GM23338 (cell line): ENCODE measurements around the gene PTN. TPM values are rescaled to one million over a fixed set of nuclear protein-coding genes. Genes with fewer than 3 reads are reported as not detected.

ENCODE experiments used
- ATAC-seq: fragments of 200-7000 bp; cut with Tn5 transposase; 3 replicates; pipeline ENCODE4 v1.9.1; 2020
- DNase-seq: peaks from one replicate; pipeline ENCODE4 v3.0.0-alpha.2; 2015; ENCODE audit warnings: low spot score
- H2AFZ ChIP-seq: fragments of 200-600 bp; sonication (generic); 2 replicates; pipeline ENCODE4 v1.8.0; 2016; ENCODE audit warnings: antibody characterized with exemption, mild to moderate bottlenecking, moderate library complexity
- H3F3A ChIP-seq: fragments of 200-600 bp; sonication (generic); replicated peaks from 2 replicates; pipeline ENCODE4 v1.8.0; 2017; ENCODE audit warnings: antibody characterized with exemption, mixed run types, low read depth
- H3K27ac ChIP-seq: fragments of 200-600 bp; sonication (generic); 2 replicates; pipeline ENCODE4 v1.6.1; 2016; ENCODE audit warnings: low read depth
- H3K27me3 ChIP-seq: fragments of 200-600 bp; sonication (generic); 2 replicates; pipeline ENCODE4 v1.8.0; 2016; ENCODE audit warnings: mild to moderate bottlenecking, mixed run types, moderate library complexity; ENCODE audit not compliant: insufficient read depth
- H3K36me3 ChIP-seq: fragments of 200-600 bp; sonication (generic); 2 replicates; pipeline ENCODE4 v1.8.0; 2016; ENCODE audit warnings: mild to moderate bottlenecking; ENCODE audit not compliant: insufficient read depth
- H3K4me1 ChIP-seq: fragments of 200-600 bp; sonication (generic); 2 replicates; pipeline ENCODE4 v1.8.0; 2016; ENCODE audit warnings: mild to moderate bottlenecking, moderate library complexity; ENCODE audit not compliant: insufficient read depth
- H3K4me2 ChIP-seq: fragments of 200-600 bp; sonication (generic); 2 replicates; pipeline ENCODE4 v1.7.1; 2017; ENCODE audit warnings: mixed run types
- H3K4me3 ChIP-seq: fragments of 200-600 bp; sonication (generic); 2 replicates; pipeline ENCODE4 v1.6.1; 2016; ENCODE audit warnings: mixed run types
- H3K79me2 ChIP-seq: fragments of 200-600 bp; sonication (generic); replicated peaks from 2 replicates; pipeline ENCODE4 v1.8.0; 2017; ENCODE audit warnings: mild to moderate bottlenecking; ENCODE audit not compliant: insufficient read depth
- H3K9me2 ChIP-seq: fragments of 200-600 bp; sonication (generic); 2 replicates; pipeline ENCODE4 v1.8.0; 2017; ENCODE audit not compliant: insufficient read depth
- H4K20me1 ChIP-seq: fragments of 200-600 bp; sonication (generic); replicated peaks from 2 replicates; pipeline ENCODE4 v1.8.0; 2017; ENCODE audit warnings: mild to moderate bottlenecking; ENCODE audit not compliant: insufficient read depth
- H3K27ac Mint-ChIP-seq: 2 replicates; pipeline ENCODE4 v1.8.0; 2020; ENCODE audit warnings: inconsistent platforms, mild to moderate bottlenecking, moderate library complexity, mixed read lengths
- H3K27me3 Mint-ChIP-seq: 3 replicates; pipeline ENCODE4 v1.8.0; 2022; ENCODE audit warnings: low read depth, mild to moderate bottlenecking, moderate library complexity, mixed read lengths, inconsistent platforms; ENCODE audit not compliant: insufficient read depth, poor library complexity
- H3K36me3 Mint-ChIP-seq: 3 replicates; pipeline ENCODE4 v1.8.0; 2021; ENCODE audit warnings: low read depth, mild to moderate bottlenecking, inconsistent platforms, moderate library complexity, mixed read lengths
- H3K4me1 Mint-ChIP-seq: 3 replicates; pipeline ENCODE4 v1.8.0; 2020; ENCODE audit warnings: mild to moderate bottlenecking, inconsistent platforms, mixed read lengths
- H3K4me3 Mint-ChIP-seq: 3 replicates; pipeline ENCODE4 v1.8.0; 2021; ENCODE audit warnings: moderate library complexity, mild to moderate bottlenecking, inconsistent platforms, mixed read lengths
- H3K9me3 Mint-ChIP-seq: 3 replicates; pipeline ENCODE4 v1.8.0; 2020; ENCODE audit warnings: moderate library complexity, mild to moderate bottlenecking, inconsistent platforms, mixed read lengths
- CREB1 ChIP-seq: fragments of 250-450 bp; sonication (Bioruptor Pico); IDR thresholded peaks from 2 replicates; pipeline ENCODE4 v1.5.0; 2020; ENCODE audit warnings: low read depth, mild to moderate bottlenecking, moderate library complexity
- EZH2phosphoT487 ChIP-seq: fragments of 200-600 bp; sonication (generic); IDR thresholded peaks from one replicate; pipeline ENCODE4 v1.8.1; 2018; ENCODE audit warnings: antibody characterized with exemption; ENCODE audit not compliant: unreplicated experiment
- JUNB ChIP-seq: IDR thresholded peaks from one replicate; pipeline ENCODE4 v1.6.1; 2016; ENCODE audit warnings: antibody characterized with exemption; ENCODE audit not compliant: unreplicated experiment
- NANOG ChIP-seq: IDR thresholded peaks from 2 replicates; pipeline ENCODE4 v1.6.1; 2016; ENCODE audit warnings: antibody characterized with exemption, borderline replicate concordance
- STAT1 ChIP-seq: IDR thresholded peaks from one replicate; pipeline ENCODE4 v1.6.1; 2016; ENCODE audit warnings: antibody characterized with exemption; ENCODE audit not compliant: unreplicated experiment
- ZNF331 ChIP-seq: fragments of 250-450 bp; sonication (Bioruptor Pico); IDR thresholded peaks from 2 replicates; pipeline ENCODE4 v1.5.0; 2020; ENCODE audit warnings: low read depth, mild to moderate bottlenecking, moderate library complexity
- polyA plus RNA-seq: library from polyadenylated mRNA; unstranded; fragments of >200 nt; fragmentation: Nextera tagmentation; extraction: Ambion mirVana; gene quantifications from 2 replicates; pipeline ENCODE4 v1.2.1, GENCODE V29; 2016
- total RNA-seq: library from RNA; depleted of rRNA; stranded (reverse); fragments of >200 nt; shearing (Covaris generic); gene quantifications from 2 replicates; pipeline ENCODE4 v1.2.3, GENCODE V29; 2014
- TF ChIP-seq, protein P1 (sequence below): fragments of 250-450 bp; sonication (Bioruptor Pico); IDR thresholded peaks from 2 replicates; pipeline ENCODE4 v1.5.0; 2020; ENCODE audit warnings: mild to moderate bottlenecking, moderate library complexity
- TF ChIP-seq, protein P2 (sequence below), 2 experiments: fragments of 200-600 bp in 1 of 2; sonication (generic) in 1 of 2; conservative IDR thresholded peaks; 2 replicates each; pipeline versions ENCODE4 v1.5.1 to v1.6.1; 2016 to 2017; ENCODE audit warnings: antibody characterized with exemption in 2 of 2, low read depth in 2 of 2, mild to moderate bottlenecking in 2 of 2, moderate library complexity in 1 of 2

The PTN gene
- total and polyA plus RNA-seq, 2 experiments from 2014 or later, result 20.1 to 39.4 TPM

DNA sequence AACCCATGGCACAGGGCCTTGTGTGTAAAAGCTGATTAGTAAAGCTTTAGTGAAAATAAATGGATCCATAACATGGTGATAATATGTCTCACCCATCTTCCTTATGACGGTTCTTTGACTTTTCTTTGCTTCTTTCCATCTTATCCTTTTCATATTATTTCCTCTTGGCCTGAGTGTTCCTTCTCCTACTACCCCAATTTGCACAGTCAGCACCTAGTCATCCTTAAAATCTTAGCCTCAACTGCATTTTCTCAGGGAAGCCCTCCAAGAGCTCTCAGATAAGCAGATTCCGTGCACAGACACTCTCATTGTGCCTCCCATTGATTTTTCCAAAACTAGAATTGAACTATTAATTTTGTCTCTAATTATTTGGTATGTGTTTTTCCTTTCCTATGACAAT lies 112.4 kb downstream of the PTN start (continued):
- TF ChIP-seq, protein P1, sequence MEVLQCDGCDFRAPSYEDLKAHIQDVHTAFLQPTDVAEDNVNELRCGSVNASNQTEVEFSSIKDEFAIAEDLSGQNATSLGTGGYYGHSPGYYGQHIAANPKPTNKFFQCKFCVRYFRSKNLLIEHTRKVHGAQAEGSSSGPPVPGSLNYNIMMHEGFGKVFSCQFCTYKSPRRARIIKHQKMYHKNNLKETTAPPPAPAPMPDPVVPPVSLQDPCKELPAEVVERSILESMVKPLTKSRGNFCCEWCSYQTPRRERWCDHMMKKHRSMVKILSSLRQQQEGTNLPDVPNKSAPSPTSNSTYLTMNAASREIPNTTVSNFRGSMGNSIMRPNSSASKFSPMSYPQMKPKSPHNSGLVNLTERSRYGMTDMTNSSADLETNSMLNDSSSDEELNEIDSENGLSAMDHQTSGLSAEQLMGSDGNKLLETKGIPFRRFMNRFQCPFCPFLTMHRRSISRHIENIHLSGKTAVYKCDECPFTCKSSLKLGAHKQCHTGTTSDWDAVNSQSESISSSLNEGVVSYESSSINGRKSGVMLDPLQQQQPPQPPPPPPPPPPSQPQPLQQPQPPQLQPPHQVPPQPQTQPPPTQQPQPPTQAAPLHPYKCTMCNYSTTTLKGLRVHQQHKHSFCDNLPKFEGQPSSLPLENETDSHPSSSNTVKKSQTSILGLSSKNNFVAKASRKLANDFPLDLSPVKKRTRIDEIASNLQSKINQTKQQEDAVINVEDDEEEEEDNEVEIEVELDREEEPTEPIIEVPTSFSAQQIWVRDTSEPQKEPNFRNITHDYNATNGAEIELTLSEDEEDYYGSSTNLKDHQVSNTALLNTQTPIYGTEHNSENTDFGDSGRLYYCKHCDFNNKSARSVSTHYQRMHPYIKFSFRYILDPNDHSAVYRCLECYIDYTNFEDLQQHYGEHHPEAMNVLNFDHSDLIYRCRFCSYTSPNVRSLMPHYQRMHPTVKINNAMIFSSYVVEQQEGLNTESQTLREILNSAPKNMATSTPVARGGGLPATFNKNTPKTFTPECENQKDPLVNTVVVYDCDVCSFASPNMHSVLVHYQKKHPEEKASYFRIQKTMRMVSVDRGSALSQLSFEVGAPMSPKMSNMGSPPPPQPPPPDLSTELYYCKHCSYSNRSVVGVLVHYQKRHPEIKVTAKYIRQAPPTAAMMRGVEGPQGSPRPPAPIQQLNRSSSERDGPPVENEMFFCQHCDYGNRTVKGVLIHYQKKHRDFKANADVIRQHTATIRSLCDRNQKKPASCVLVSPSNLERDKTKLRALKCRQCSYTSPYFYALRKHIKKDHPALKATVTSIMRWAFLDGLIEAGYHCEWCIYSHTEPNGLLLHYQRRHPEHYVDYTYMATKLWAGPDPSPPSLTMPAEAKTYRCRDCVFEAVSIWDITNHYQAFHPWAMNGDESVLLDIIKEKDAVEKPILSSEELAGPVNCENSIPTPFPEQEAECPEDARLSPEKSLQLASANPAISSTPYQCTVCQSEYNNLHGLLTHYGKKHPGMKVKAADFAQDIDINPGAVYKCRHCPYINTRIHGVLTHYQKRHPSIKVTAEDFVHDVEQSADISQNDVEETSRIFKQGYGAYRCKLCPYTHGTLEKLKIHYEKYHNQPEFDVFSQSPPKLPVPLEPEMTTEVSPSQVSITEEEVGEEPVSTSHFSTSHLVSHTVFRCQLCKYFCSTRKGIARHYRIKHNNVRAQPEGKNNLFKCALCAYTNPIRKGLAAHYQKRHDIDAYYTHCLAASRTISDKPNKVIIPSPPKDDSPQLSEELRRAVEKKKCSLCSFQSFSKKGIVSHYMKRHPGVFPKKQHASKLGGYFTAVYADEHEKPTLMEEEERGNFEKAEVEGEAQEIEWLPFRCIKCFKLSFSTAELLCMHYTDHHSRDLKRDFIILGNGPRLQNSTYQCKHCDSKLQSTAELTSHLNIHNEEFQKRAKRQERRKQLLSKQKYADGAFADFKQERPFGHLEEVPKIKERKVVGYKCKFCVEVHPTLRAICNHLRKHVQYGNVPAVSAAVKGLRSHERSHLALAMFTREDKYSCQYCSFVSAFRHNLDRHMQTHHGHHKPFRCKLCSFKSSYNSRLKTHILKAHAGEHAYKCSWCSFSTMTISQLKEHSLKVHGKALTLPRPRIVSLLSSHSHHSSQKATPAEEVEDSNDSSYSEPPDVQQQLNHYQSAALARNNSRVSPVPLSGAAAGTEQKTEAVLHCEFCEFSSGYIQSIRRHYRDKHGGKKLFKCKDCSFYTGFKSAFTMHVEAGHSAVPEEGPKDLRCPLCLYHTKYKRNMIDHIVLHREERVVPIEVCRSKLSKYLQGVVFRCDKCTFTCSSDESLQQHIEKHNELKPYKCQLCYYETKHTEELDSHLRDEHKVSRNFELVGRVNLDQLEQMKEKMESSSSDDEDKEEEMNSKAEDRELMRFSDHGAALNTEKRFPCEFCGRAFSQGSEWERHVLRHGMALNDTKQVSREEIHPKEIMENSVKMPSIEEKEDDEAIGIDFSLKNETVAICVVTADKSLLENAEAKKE (CRISPR knock-in tag), result no peak
- TF ChIP-seq STAT1, result no peak
- no peak for TF ChIP-seq CREB1 (CRISPR knock-in tag)
- no peak for TF ChIP-seq NANOG
- TF ChIP-seq JUNB, result no peak
- TF ChIP-seq EZH2phosphoT487, result no peak
- TF ChIP-seq, protein P2, sequence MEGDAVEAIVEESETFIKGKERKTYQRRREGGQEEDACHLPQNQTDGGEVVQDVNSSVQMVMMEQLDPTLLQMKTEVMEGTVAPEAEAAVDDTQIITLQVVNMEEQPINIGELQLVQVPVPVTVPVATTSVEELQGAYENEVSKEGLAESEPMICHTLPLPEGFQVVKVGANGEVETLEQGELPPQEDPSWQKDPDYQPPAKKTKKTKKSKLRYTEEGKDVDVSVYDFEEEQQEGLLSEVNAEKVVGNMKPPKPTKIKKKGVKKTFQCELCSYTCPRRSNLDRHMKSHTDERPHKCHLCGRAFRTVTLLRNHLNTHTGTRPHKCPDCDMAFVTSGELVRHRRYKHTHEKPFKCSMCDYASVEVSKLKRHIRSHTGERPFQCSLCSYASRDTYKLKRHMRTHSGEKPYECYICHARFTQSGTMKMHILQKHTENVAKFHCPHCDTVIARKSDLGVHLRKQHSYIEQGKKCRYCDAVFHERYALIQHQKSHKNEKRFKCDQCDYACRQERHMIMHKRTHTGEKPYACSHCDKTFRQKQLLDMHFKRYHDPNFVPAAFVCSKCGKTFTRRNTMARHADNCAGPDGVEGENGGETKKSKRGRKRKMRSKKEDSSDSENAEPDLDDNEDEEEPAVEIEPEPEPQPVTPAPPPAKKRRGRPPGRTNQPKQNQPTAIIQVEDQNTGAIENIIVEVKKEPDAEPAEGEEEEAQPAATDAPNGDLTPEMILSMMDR (conservative IDR thresholded peaks at IDR 0.05; ENCODE audit: low read depth in 2 of 2), result no peak
- no peak for TF ChIP-seq ZNF331 (CRISPR knock-in tag)

DNA sequence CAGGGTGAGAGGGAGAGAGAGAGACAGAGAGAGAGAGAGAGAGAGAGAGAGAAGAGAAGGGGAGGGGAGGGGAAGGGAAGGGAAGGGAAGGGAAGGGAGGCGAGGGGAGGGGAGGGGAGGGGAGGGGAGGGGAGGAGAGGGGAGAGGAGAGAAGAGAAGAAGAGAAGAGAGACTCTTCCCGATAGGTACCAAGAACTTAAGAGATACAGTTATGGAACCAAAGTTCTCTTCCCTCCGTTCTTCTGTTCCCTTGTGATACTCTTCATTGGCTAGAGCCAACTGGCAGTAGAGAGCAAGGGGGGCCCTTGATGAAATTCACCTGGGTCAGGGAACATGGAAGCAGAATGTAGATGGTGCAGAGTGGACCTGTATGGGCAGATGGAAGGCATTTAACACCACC lies 122.1 kb downstream of the PTN start:
- Mint-ChIP-seq H3K27ac (no peak overlapping the region), H3K4me3 (no peak overlapping the region), H3K9me3 (peaks cover 2% of the 10 kb centered on the region; the same call in 1 of the 3 replicates), H3K27me3 (no peaks in the 10 kb centered on the region), H3K4me1 (peaks cover 28% of the 10 kb centered on the region; the same call in 2 of the 3 replicates), H3K36me3 (0 out of 3 replicates have a peak, but pooled peaks cover 3% of the 10 kb centered on the region)
- no peak overlapping the region for H3K27ac ChIP-seq
- H4K20me1 ChIP-seq, result no peaks in the 10 kb centered on the region
- peaks cover 18% of the 10 kb centered on the region for H3K4me1 ChIP-seq
- H3K27me3 ChIP-seq, result no peaks in the 10 kb centered on the region
- no peak overlapping the region for H2AFZ ChIP-seq
- H3K9me2 ChIP-seq, result 0 out of 2 replicates have a peak, but pooled peaks cover 3% of the 10 kb centered on the region
- no peak overlapping the region for H3K4me3 ChIP-seq
- H3K79me2 ChIP-seq, result no peaks in the 10 kb centered on the region
- H3F3A ChIP-seq, result no peaks in the 10 kb centered on the region
- H3K4me2 ChIP-seq, result no peak overlapping the region
- DNase-seq (no peak), ATAC-seq (no peak)
- no peaks in the 10 kb centered on the region for H3K36me3 ChIP-seq
- TF ChIP-seq, protein P1 (CRISPR knock-in tag), result no peak
